Midbrain (tissue), 1 donor: Measurements from ENCODE around the gene PDE6G.

Experiments used
- DNase-seq: peaks from one replicate; lab custom pipeline; 2025; lab: John Stamatoyannopoulos, UW

PDE6G gene

DNA sequence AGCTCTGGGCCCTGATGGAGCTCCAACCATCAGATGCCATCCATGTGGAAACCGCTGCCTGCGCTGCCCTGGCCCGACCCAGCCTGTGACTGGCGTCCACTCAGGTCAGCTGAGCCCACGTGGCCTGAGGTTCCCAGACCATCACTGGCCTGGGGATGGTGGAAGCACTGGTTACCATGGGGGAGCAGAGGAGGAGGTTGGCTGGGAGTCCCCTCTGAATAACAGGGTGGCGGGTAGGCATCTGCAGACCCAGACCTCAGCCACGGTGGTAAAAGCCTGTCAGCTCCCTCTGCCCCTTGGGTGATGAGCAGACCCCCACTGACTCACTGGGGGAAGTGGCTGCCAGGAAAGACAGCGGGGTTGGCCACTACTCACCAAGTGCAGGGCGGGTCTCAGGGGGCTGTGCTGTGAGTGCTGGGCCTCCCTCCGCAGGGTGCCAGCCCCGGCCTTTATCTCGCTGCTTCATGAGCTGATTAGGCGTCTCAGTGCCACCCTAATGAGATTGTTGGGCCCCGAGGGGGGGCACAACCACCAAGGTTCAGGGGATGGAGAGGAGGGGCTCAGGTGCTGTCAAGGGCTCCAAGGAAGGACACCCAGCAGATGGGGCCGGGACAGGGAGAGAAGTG lies at the start of gene PDE6G:
Gene PDE6G, minus strand, starts transcription at position 425 of the 626 bp plus-strand sequence. CDS start 3,237 bp downstream, outside the sequence.
- no peak for DNase-seq

DNA sequence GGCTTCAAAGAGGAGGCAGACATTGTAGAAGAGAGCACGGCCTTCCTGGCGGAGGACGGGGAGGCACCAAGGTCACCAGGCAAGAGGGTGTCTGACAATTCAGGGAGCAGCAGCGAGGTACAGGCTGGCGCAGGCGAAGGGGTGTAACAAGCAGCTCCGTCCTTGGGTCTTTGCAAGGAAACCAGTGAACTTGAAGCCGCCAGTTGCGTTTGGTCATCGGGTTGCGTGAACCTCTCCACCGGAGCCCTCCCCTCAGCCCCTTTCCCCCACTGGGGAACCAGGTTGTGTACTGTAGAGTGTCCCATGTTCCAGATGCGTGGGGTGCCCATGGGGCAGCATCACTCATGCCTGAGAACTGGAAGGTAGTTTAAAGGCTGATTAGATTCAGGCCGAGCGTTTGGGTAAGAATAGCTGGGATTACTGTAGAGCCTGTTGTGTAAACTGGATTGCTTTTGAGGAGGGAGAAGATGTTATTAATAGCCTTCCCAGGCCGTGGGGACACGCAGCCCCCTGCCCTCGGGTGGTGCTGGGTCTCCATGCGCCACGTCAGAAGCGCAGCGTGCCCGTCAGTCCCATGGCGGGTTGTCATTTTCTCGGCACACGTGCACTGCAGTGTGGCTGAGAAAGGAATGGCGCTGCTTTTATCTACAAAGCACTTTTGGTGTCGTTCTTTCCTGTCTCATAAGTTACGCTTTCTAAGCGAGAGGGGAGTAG lies 49.3 kb upstream of the PDE6G start:
- no peak for DNase-seq

DNA sequence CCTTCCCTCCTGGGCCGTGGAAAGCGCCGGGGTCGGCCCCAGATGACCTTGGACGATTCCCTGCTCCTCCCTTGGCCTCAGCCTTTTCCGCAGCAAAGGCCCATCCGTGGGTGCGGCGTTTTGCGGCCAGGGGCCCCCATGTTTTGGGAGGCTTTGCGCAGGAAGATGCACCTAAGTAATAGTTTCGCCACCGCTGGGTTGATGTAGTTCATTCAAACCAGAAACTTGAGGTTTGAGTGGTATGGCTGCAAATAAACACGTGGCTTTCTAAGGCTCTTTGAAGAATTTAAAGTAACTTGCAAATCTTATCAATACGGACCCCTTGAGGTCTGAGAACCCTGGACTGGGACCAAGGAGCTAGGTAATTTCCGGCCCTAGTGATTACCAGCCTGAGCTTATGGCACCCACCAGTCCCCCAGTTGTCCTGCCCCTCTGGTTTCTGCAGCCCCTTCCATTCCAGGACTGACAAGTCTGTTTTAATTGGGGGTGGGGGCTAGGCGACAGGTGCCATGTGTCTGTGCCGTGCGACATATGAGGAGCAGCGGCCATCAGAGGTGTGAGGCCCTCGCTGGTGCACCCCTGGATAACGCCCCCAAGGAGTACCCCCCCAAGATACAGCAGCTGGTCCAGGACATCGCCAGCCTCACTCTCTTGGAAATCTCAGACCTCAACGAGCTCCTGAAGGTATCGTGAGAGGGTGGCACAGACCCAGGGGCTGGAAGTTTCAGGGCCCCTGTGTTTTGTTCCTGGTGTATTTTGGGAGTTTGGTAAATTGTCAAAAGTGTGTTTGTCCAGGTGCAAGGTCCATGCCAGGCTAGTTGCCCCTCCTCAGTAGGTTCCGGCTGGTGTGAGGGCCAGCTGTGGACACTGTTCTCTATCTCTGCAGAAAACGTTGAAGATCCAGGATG lies 47.7 kb upstream of the PDE6G start:
- no peak for DNase-seq

DNA sequence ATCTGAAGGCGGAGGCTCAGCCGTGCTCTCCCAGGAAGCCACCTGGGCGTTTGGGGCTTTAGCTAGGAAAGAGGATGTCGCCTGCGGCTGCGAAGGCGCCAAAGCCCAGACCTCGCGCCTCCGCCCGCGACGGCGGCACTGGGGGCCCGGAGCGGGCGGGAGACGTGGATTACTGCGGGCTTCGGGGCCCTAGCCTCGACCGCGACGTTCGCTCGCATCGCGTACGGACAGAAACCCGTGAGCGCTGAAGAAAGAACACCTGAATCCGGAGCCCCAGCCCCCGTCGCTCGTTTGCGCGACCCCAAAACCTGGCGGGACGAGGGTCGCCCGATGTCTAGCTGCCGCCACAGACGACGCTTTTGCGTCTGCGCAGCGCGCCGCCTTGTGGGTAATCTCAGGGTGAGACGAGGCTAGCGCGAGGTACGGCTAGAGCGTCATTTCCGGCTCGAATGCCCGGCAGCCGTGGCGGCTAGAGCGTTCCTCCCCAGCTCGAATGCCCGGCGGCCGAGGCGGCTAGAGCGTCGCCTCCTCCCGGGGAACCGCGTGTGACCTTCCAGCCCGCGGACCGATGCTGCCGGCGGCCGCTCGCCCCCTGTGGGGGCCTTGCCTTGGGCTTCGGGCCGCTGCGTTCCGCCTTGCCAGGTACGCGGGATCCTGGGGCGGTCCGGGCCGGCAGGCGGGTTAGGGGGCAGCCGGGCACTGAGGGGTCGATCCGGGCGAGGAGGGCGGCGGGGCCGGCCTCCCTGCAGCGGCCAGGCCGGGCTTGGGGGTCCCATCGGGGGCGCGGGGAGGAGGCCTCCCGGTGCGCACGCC lies 46.8 kb upstream of the PDE6G start, which contains the start of gene MRPL12:
Gene MRPL12, plus strand, starts transcription at position 434 of the 813 bp plus-strand sequence. Its CDS starts 135 bp downstream, at position 569.
- peak; percentile 98 for DNase-seq

DNA sequence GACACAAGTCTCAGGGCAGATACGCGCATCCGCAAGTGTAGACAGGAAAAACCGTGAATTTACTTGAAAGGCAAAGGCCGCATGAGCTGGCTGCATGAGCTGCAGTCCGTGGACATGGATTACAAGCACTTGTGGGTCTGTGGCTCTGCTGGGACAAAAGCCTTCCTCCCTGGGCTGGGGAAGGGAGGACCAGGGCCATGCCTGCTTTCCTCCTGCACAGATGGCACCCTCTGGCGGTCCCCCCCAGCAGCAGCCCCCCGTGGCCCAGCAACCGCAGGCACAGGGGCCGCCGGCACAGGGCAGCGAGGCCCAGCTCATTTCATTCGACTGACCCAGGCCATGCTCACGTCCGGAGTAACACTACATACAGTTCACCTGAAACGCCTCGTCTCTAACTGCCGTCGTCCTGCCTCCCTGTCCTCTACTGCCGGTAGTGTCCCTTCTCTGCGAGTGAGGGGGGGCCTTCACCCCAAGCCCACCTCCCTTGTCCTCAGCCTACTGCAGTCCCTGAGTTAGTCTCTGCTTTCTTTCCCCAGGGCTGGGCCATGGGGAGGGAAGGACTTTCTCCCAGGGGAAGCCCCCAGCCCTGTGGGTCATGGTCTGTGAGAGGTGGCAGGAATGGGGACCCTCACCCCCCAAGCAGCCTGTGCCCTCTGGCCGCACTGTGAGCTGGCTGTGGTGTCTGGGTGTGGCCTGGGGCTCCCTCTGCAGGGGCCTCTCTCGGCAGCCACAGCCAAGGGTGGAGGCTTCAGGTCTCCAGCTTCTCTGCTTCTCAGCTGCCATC lies 45.1 kb upstream of the PDE6G start:
- no peak for DNase-seq

DNA sequence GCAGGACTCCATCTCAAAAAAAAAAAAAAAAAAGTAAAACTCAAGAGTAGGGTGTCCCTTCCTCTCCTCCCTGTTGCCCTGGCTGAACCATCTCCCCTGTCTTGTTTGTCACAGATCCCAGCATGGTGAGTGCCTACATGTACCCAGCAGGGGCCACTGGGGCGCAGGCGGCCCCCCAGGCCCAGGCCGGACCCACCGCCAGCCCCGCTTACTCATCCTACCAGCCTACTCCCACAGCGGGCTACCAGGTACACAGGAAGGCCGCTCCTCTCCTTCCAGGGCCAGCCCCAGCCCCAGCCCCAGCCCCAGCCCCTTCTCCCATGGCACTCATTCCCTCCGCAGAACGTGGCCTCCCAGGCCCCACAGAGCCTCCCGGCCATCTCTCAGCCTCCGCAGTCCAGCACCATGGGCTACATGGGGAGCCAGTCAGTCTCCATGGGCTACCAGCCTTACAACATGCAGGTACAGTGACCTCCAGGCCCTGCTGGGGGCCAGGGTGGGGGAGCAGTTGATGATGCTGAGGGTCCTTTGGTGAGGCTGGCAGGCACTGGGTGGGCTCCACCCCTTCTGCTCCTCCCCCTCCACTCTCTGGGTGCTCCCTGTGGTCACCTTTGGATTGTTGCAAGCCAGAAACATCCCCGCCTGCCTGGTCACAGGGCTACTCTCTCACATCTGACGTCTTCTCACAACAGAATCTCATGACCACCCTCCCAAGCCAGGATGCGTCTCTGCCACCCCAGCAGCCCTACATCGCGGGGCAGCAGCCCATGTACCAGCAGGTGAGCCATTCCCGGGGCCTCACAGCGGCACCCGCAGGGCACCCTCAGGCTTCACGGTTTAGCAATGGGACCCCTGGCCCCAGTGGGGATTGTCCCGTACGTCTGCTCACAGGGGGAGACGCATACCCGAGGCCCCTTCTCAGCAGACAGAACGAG lies 44.3 kb upstream of the PDE6G start:
- DNase-seq: no peak

DNA sequence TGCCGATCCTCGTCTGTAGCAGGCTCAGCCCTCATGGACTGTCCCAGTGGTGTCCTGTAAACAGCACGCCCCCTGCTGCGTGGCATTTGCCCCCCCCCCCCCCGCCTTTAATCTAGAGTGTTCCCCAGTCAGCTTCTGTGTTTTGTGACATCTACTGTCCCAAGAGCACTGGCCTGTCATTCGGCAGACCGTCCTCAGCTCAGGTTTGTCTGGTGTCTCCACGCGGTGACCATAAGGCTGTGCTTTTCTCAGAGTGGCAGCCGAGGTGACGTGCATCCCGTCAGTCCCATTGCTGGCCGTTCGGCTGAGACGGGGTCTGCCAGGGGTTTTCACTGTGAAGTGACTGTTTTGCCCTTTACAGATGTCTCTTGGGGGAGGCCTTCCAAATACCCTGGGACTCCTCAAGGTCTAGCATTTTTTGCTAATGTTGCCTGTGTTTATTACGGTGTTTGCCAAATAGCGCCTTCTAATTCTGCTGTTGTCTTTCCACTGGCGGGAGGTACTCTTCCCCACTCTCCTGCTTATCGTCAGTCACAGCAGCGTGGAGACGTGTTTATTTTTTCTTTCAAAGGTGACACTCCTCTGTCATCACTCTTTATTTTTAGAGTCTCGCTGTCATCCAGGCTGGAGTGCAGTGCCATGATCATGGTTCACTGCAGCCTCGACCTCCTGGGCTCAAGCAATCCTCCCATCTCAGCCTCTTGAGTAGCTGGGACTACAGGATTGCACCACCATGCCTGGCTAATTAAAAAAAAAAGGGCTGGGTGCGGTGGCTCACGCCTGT lies 41.1 kb upstream of the PDE6G start:
- no peak for DNase-seq

DNA sequence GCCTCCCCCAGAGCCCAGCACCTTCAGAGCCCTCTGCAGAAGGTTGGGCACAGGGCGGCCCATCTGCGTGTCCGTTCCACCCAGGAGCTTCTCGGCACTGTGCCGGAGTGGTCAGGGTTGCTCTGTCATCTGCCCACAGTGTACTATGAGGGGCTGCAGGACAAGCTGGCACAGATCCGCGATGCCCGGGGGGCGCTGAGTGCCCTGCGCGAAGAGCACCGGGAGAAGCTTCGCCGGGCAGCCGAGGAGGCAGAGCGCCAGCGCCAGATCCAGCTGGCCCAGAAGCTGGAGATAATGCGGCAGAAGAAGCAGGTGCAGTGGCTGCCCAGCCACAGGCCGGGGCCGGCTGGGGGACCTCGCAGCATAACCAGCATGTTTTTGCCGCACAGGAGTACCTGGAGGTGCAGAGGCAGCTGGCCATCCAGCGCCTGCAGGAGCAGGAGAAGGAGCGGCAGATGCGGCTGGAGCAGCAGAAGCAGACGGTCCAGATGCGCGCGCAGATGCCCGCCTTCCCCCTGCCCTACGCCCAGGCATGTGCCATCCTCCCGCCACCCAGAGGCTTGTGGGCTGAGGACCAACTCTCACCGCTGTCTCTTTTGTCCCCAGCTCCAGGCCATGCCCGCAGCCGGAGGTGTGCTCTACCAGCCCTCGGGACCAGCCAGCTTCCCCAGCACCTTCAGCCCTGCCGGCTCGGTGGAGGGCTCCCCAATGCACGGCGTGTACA lies 40.0 kb upstream of the PDE6G start:
- DNase-seq: no peak

DNA sequence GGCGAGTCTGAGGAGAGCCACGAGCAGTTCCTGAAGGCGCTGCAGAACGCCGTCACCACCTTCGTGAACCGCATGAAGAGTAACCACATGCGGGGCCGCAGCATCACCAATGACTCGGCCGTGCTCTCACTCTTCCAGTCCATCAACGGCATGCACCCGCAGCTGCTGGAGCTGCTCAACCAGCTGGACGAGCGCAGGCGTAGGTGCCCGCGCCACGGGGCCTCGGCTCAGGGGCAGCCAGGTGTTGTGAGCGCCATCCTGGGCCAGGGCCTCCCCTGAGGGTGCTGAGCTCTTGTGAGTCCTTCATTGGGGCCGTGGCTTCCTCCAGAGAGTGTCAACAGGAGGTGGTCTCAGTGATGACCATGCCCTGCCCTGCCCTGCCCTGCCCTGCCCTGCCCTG lies 39.5 kb upstream of the PDE6G start:
- no peak for DNase-seq

DNA sequence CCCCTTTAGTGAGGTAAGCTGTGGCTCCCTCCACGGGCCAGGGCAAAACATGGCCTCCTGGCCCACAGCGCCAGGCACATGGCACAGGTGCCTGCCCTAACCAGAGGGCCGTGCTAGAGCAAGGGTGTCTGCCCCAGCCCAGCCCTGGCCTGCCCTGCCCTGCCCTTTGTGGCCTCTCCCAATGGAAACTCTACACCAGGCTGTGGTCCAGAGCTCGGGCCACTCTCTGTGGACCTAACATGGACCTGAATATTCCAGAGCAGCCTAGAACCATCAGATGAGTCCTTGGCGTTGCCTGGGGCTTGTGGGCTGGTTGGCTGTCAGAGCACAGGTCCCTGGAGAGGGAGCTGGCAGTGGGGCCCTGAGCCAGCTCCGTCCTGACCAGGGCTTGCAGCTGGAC lies 38.9 kb upstream of the PDE6G start:
- no peak for DNase-seq

DNA sequence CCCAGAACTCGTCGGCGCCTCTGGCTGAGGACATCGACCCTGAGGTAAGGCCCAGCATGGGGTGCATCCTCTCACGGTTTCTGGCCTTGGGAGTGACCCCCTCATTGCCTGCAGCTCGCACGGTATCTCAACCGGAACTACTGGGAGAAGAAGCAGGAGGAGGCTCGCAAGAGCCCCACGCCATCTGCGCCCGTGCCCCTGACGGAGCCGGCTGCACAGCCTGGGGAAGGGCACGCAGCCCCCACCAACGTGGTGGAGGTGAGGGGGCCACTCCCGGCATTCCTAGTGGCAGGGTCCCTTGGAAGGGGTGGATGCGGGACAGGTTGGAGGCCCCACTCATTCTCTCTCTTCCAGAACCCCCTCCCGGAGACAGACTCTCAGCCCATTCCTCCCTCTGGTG lies 38.5 kb upstream of the PDE6G start:
- DNase-seq: no peak

DNA sequence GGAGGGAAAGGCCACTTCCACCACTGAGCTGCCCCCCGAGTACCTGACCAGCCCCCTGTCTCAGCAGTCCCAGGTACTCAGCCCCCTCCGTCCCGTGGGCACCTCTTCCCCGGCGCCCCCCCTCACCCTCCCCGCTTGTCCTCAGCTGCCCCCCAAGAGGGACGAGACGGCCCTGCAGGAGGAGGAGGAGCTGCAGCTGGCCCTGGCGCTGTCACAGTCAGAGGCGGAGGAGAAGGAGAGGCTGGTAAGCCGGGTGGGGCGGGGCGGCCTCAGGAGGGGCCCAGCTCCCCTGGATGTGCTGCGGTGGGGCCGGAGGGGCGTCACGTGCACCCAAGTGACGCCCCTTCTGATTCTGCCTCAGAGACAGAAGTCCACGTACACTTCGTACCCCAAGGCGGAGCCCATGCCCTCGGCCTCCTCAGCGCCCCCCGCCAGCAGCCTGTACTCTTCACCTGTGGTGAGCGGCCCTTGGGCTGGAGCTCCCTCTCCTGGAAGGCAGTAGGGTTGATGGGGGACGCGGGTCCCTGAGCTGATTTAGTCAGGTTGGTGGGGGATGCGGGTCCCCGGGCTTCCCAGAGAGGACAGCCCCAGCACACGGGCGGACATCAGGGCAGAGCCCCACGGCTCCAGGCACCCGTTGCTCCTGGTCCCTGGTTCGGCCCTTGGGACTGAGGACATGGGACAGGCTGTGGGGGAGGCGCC lies 37.3 kb upstream of the PDE6G start:
- DNase-seq: no peak

DNA sequence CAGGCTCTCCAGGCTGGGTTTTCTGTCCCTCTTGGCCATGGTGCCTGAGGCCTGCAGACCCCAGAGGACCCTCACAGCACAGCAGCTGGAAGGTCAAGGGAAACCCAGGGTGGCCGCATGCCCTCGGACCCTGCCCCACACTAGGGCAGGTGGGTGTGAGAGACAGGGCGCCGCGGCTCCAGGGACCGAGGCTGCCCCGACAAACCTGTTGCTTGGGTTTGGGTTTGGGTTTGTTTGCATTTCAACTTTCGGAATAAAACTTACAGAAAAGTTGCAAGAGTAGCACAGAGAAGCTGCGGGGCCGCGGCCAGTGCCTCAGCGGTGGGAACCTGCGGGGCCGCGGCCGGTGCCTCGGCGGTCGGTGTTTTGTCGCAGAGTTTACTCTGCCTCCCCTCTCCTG lies 35.3 kb upstream of the PDE6G start:
- no peak for DNase-seq

DNA sequence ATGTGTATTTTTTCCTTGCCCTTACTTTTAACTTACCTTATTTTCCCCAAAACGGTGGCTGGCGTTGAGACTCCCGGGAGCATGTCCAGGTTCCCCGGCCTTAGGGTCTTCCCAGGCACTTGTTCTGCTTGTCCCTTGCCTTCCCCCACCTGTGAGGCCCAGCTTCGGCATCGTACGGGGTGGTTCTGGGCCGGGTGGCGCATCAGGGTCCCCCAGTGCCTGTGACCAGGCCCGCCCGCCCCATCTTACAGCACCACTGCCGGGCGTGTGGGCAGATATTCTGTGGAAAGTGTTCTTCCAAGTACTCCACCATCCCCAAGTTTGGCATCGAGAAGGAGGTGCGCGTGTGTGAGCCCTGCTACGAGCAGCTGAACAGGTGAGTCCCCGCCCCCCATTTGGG lies 34.9 kb upstream of the PDE6G start:
- no peak for DNase-seq

DNA sequence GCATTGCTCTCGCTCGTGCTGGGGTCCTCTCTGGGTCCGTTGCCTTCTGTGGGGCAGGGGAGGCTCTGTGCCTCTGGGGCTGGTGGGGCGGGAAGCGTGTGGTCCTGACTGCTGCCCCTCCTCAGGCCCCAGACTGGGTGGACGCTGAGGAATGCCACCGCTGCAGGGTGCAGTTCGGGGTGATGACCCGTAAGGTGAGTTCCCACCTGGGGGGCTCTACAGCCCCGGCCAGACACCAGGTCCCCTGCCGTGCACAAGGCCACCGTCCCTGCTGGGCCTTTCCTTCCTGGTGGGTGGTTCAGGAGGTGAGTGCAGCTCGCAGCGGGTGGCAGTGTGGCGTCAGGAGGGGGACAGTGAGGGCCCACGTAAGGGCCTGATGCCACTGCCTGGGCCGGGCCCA lies 34.2 kb upstream of the PDE6G start:
- DNase-seq: no peak

DNA sequence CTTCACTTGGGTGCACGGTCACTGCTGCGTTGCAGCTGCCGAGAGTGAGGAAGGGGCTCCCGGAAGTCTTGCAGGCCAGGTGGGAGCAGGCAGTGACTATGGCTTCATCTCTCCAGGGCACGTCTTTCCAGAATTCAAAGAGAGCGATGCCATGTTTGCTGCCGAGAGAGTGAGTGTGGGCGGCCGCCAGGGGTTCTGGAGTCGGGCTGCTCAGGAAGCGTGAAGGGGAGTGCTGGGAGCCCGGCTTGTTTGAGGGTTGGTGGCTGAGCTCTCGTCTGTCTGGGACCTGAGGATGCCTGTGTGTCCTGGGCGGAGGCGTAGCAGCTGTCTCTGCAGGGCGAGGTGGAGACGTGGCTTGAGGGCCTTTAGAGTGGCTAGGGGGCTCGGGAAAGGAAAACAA lies 33.7 kb upstream of the PDE6G start:
- DNase-seq: no peak

DNA sequence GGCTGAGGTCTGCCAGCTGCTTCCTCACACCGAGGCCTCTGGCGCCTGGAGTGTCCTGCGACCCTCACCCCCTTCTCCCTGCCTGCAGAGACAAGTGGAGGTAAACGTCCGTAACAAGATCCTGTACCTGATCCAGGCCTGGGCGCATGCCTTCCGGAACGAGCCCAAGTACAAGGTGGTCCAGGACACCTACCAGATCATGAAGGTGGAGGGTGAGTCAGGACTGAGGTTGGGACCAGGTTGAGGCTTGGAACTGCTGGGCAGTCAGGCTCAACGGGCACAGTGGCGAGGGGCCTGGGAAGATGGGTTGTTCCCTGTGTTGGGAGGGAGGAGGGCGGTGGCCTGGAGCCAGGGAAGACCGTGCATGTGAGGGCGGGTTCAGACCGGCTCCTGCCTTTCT lies 32.3 kb upstream of the PDE6G start:
- DNase-seq: no peak
